GM19239 (cell line): ENCODE results near the gene EPS8L3.
"Not testable (repeated sequence)": the region's sequence is repeated elsewhere in the genome, so short reads cannot be mapped to it uniquely, and the experiment has no call there.

ENCODE experiments used
- DNase-seq: peaks from one replicate; pipeline ENCODE4 v3.0.0; 2011; ENCODE audit warnings: low spot score; ENCODE audit not compliant: insufficient read length
- FAIRE-seq: peaks from 2 replicates; lab custom pipeline; 2011; peaks lifted over from hg19 to GRCh38; lab: Jason Lieb, UNC

Gene EPS8L3, protein sequence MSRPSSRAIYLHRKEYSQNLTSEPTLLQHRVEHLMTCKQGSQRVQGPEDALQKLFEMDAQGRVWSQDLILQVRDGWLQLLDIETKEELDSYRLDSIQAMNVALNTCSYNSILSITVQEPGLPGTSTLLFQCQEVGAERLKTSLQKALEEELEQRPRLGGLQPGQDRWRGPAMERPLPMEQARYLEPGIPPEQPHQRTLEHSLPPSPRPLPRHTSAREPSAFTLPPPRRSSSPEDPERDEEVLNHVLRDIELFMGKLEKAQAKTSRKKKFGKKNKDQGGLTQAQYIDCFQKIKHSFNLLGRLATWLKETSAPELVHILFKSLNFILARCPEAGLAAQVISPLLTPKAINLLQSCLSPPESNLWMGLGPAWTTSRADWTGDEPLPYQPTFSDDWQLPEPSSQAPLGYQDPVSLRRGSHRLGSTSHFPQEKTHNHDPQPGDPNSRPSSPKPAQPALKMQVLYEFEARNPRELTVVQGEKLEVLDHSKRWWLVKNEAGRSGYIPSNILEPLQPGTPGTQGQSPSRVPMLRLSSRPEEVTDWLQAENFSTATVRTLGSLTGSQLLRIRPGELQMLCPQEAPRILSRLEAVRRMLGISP

GRCh38 chr1:109763646-109764415, at the start of gene EPS8L3:
EPS8L3 (minus strand) TSS chr1:109763923; CDS start chr1:109761749, 2,174 bp downstream.
- DNase-seq (no peak), FAIRE-seq (no peak)

DNA sequence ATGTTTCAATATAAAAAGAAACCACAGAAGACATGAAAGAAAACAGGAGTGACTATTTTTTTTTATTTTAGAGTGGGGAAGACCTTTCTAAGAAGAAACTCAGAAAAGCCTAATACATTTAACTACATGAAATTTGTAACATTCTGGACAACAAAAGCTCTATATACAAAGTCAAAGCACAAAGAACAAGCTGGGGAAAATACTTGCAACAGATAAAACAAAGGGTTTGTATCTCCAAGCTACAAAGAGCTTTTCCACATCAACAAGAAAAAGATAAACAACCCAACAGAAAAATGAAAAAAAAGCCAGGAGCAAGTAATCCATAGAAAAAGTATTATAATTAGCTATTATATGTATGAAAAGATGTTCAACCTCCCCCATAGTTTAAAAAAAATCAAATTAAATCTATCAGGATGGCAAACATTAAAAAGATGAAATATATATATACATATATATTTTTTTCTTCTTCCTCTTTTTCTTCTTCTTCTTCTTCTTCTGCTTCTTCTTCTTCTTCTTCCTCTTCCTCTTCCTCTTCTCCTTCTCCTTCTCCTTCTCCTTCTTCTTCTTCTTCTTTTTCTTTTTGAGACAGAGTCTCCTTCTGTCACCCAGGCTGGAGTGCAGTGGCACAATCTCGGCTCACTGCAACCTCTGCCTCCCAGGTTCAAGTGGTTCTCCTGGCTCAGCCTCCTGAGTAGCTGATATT, 49.1 kb upstream of the EPS8L3 start:
- no peak for FAIRE-seq
- DNase-seq = no peak

- FAIRE-seq = no peak
- DNase-seq = no peak
Measured at GRCh38 chr1:109808703-109809102, 45.0 kb upstream of the EPS8L3 start.

- no peak for DNase-seq
- FAIRE-seq = no peak
Measured at GRCh38 chr1:109807822-109808680, 44.3 kb upstream of the EPS8L3 start.

DNA sequence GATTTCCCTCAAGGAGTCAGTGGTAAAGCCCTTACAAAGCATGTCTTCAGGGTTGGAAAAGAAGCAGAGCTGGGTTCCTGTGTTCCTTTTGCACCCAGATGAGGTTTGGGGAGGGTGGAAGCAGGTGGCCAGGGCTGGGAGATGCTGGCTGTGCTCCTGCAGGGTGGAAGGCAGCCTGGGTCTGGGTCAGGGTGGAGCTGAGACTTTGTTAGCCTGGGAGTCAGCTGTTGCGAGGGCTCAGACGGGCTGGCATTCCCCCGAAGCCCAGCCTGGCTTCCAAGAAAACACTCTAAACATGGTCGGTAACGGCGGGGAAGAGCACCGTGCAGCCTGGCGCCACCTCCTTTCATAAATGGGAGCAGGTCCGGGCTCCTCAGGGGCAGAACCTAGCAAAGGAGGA, 43.7 kb upstream of the EPS8L3 start:
- no peak for DNase-seq
- FAIRE-seq = no peak

GRCh38 chr1:109806733-109807400, 43.1 kb upstream of the EPS8L3 start:
- DNase-seq (no peak), FAIRE-seq (no peak)

- FAIRE-seq (no peak), DNase-seq (no peak)
Measured at GRCh38 chr1:109805486-109806165, 41.9 kb upstream of the EPS8L3 start.

DNA sequence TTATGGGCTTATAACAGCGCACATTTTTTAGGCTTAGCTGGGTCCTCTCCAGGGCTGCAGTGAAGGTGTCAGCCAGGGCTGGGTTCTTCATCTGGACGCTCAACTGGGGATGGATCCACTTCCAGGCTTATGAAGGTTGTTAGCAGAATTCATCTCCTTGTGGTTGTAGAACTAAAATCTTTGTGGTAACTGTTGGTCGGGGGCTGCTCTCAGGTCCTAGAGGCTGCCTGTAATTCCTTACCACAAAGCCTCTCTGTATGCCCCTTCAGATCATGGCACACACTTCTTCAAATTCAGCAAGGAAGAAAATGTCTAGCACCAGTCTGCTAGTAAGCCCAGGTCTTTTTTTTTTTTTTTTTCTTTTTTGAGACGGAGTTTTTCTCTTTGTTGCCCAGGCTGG, 40.9 kb upstream of the EPS8L3 start:
- DNase-seq (no peak), FAIRE-seq (no peak)

DNA sequence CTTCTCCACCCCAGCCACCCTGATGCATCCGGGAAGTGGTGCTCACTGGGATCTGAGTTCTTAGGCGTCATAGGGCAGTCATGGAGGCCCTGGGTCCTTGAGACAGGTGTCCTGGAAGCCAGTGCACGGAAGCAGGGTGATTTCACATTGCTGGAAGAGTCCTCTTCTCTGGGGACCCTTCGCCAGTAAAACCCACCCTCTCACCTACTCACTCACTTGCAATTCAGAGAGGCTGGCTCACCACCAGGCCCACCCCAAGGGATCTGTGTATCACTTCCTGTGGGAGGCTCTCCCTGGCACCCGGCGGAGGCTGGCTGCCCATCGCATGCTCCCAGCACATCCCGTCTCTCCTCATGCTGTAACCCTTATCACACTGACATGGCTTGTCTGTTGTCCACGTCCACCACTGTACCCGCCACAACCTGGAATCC, 40.2 kb upstream of the EPS8L3 start:
- FAIRE-seq (no peak), DNase-seq (no peak)

- FAIRE-seq (no peak), DNase-seq (no peak)
Measured at GRCh38 chr1:109802901-109803561, 39.3 kb upstream of the EPS8L3 start.

DNA sequence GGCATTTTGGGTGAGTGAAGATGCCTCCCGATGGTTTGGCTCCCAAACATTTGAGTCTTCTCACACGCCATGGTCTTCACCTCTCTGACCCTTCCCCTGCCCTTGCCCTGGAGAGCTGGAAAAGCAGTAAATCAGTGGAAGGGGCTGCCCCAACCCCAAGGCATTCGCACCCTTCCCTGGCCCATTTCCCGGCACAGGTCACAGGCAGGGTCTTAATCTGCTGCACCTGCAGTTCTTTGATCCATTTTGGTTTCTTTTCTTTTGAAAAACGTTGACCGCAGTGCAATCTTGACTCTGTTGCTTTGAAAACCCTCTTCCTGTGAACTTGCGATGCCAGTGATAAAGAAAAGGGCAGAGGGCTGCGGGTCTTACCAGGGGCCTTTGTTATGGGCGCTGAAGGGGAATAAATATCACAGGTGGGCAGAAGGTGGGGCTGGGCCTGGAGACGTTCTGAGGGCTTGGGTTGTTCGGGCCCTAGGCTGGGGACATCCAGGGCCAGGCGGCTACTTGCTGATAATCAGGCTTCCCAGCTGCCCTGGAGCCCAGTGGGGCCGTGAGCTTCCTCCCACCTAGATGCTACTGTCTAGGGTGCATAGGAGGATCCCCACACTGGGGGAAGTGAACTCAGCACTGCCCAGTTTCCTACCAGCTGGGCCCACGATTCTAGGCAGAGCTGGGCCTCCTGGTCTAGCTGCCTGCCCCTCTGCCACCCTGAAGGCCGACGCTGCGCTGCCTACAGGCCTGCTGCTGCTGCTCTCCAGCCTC, 38.6 kb upstream of the EPS8L3 start:
- no peak for DNase-seq

DNA sequence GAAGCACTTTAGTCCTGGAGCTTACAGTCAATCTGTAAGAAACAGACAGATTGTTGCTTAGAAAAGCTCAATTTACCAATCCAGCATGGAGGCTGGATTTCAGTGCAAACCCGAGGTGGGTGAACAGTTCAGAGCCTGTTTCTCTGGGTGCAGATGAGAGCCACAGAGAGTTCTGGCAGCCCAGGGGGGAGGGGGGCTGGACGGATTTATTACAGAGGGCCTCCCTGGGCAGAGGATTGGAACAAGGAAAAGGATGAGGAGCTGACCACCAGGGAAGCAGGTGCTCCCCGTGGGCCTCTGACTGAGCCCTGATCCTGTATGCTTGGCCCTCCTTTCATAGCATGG, 38.0 kb upstream of the EPS8L3 start:
- FAIRE-seq (no peak), DNase-seq (no peak)

More for the DNA sequence above, 38.6 kb upstream of the EPS8L3 start:
- no peak for FAIRE-seq

DNA sequence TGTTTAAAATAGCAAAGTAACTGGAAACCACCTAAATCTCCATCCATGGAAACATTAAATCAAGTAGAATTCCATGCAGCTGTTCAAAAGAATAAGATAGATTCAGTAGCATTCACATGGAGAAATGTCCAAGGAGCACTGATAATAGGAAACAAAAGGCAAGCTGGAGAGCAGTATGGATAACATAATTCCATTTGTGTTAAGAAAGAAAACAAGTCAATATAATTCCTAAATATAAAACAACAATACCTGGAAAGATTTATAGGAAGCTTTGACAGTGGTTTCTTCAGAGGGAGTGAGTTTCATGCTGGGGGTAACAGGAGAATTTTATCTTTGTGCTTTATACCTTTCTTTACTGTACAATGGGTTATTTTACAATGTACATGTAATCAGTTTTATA, 36.6 kb upstream of the EPS8L3 start:
- FAIRE-seq = no peak
- DNase-seq = no peak

DNA sequence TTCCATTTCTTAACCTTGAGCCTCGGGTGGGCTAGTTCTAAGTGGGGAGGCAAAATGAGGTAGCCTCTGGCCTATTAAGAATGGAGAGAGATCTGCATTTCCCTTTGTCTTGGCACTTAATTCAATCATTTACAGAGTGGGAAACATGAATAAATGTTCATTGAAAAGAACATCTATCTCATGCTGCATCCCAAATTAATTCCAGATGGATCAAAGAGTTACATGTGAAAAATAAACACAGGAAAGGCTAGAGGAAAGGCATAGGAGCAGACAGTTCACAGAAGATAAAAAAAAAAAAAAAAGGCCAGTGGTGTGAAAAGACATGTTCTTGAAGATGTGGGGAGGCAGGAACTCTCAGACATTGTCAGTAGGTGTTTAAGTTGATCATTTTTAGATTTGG, 35.7 kb upstream of the EPS8L3 start:
- FAIRE-seq (no peak), DNase-seq (no peak)

DNA sequence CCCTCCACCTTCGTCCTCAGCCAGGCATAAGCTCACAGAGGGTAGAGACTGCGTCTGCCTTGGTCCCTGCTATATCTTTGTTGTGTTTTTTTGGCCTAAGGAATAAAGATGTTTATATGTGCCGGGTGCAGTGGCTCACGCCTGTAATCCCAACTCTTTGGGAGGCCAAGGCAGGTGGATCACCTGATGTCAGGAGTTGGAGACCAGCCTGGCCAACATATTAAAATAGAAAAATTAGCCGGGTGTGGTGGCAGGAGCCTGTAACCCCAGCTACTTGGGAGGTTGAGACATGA, 33.5 kb upstream of the EPS8L3 start:
- not testable (repeated sequence) for FAIRE-seq, DNase-seq

- FAIRE-seq (no peak), DNase-seq (no peak)
Measured at GRCh38 chr1:109796484-109797302, 33.0 kb upstream of the EPS8L3 start.
